Measurements from ENCODE around the gene COX4I2.

GRCh38 chr20:31640259-31640658, 2.5 kb downstream of the COX4I2 start:
- TF ChIP-seq POLR2A (IDR thresholded peaks at IDR 0.05) = no peak
- TF ChIP-seq CTCF (IDR thresholded peaks at IDR 0.05) = no peak
